HAP-1 (cell line): Measurements from ENCODE around the gene CDC42SE1.
"Not testable (repeated sequence)": the region's sequence is repeated elsewhere in the genome, so short reads cannot be mapped to it uniquely, and the experiment has no call there.

Experiments
- DNase-seq, 2 experiments: peaks; one replicate each; pipeline ENCODE4 v3.0.0-alpha.2; 2016 to 2020; ENCODE audit warnings: low spot score in 2 of 2
- H3K27me3 ChIP-seq: fragments of 250-450 bp; sonication (Bioruptor Pico); 2 replicates; pipeline ENCODE4 v1.5.1; 2020; ENCODE audit warnings: low read depth, mild to moderate bottlenecking, moderate library complexity
- H3K36me3 ChIP-seq: fragments of 250-450 bp; sonication (Bioruptor Pico); replicated peaks from 2 replicates; pipeline ENCODE4 v1.5.1; 2020; ENCODE audit warnings: mild to moderate bottlenecking
- H3K4me1 ChIP-seq: fragments of 250-450 bp; sonication (Bioruptor Pico); 2 replicates; pipeline ENCODE4 v1.5.1; 2020; ENCODE audit warnings: mild to moderate bottlenecking
- H3K4me3 ChIP-seq: fragments of 250-450 bp; sonication (Bioruptor Pico); 2 replicates; pipeline ENCODE4 v1.5.1; 2020; ENCODE audit warnings: mild to moderate bottlenecking, moderate library complexity
- H3K9me3 ChIP-seq: fragments of 250-450 bp; sonication (Bioruptor Pico); 2 replicates; pipeline ENCODE4 v1.5.1; 2020; ENCODE audit warnings: mild to moderate bottlenecking, moderate library complexity
- in situ Hi-C: fragments of 300-500 bp; cut with MboI; formaldehyde crosslinking; loops from 3 replicates; pipeline ENCODE4 v1.14.3; 2020; ENCODE audit warnings: low sequenced_read_pairs, inconsistent platforms, mixed read lengths

The CDC42SE1 gene, protein sequence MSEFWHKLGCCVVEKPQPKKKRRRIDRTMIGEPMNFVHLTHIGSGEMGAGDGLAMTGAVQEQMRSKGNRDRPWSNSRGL

GRCh38 chr1:151059109-151060006 lies at the start of gene CDC42SE1:
Gene CDC42SE1 (minus strand): TSS chr1:151059622. CDS start chr1:151055730, 3,892 bp downstream.
- H3K27me3 ChIP-seq = no peaks in the 10 kb centered on the region
- H3K36me3 ChIP-seq = peaks cover 32% of the 10 kb centered on the region
- in situ Hi-C loops = no loop called here
- peaks cover 19% of the 10 kb centered on the region for H3K4me1 ChIP-seq
- peak; percentile 90 to 91 for DNase-seq
- H3K4me3 ChIP-seq = peak within 1 kb of the TSS; percentile 97
- no peaks in the 10 kb centered on the region for H3K9me3 ChIP-seq

- no peaks in the 10 kb centered on the region for H3K36me3 ChIP-seq
- in situ Hi-C loops = no loop called here
- no peak for DNase-seq
- H3K9me3 ChIP-seq = no peaks in the 10 kb centered on the region
- no peaks in the 10 kb centered on the region for H3K27me3 ChIP-seq
- H3K4me1 ChIP-seq = no peaks in the 10 kb centered on the region
- H3K4me3 ChIP-seq = no peak overlapping the region
These were observed 48.9 kb upstream of the CDC42SE1 start for GRCh38 chr1:151108331-151108730.

DNA sequence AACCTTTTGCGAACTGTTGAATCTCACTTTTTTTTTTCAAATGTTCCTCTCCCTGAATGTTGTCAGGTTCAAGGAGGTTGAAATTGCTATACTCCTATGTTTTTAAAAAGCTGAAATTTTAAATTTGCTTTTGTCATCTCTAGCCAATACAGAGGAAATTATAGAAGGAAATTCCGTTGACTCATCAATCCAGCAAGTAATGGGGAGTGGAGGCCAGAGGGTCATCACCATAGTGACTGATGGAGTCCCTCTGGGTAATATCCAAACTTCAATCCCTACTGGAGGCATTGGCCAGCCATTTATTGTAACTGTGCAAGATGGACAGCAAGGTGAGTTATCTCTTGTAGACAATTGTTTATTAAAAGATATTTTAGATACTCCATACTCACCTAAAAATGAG lies 47.5 kb upstream of the CDC42SE1 start:
- no peaks in the 10 kb centered on the region for H3K36me3 ChIP-seq
- no peak overlapping the region for H3K4me3 ChIP-seq
- H3K27me3 ChIP-seq = no peaks in the 10 kb centered on the region
- in situ Hi-C loops = no loop called here
- DNase-seq = no peak
- H3K9me3 ChIP-seq = no peaks in the 10 kb centered on the region
- H3K4me1 ChIP-seq = no peaks in the 10 kb centered on the region

DNA sequence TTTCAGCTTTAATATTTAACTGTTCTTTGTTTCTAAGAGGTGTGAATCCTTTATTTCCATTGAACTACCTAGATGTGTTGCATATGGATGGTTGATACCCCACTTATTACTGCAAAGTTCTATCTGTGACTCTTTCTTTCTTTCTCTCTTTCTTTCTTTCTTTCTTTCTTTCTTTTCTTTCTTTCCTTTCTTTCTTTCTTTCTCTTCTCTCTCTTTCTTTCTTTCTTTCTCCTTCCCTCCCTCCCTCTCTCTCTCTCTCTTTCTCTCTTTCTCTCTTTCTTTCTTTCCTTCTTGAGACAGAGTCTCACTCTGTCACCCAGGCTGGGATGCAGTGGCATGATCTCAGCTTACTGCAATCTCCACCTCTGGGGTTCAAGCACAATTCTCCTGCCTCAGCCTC lies 45.2 kb upstream of the CDC42SE1 start:
- H3K27me3 ChIP-seq = no peaks in the 10 kb centered on the region
- in situ Hi-C loops = no loop called here
- no peak overlapping the region for H3K4me3 ChIP-seq
- DNase-seq = no peak
- no peaks in the 10 kb centered on the region for H3K4me1 ChIP-seq
- no peaks in the 10 kb centered on the region for H3K9me3 ChIP-seq
- H3K36me3 ChIP-seq = no peaks in the 10 kb centered on the region

DNA sequence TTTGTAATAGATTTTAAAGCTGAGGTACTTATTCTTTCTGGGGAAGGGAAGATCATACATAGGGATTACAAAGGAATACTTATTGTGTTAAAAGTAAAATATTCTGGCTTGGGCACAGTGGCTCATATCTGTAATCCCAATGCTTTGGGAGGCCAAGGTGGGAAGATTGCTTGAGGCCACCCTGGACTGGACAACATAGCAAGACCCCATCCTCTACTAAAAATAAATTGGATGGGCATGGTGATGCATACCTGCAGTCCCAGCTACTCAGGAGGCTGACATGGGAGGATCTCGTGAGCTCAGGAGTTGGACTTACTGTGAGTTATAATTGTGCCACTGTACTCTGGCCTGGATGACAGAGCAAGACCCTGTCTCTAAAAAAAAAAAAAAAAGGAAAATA lies 38.7 kb upstream of the CDC42SE1 start:
- no peaks in the 10 kb centered on the region for H3K36me3 ChIP-seq
- H3K4me3 ChIP-seq = no peak overlapping the region
- no peaks in the 10 kb centered on the region for H3K4me1 ChIP-seq
- H3K27me3 ChIP-seq = no peaks in the 10 kb centered on the region
- no peak for DNase-seq
- in situ Hi-C loops = no loop called here
- H3K9me3 ChIP-seq = no peaks in the 10 kb centered on the region

GRCh38 chr1:151097426-151097825 lies 38.0 kb upstream of the CDC42SE1 start:
- in situ Hi-C loops, H3K4me1 ChIP-seq, DNase-seq, H3K4me3 ChIP-seq, H3K36me3 ChIP-seq, H3K9me3 ChIP-seq, H3K27me3 ChIP-seq: not testable (repeated sequence)

- DNase-seq = no peak
- H3K27me3 ChIP-seq = no peaks in the 10 kb centered on the region
- no peaks in the 10 kb centered on the region for H3K36me3 ChIP-seq
- H3K9me3 ChIP-seq = no peaks in the 10 kb centered on the region
- in situ Hi-C loops = no loop called here
- H3K4me3 ChIP-seq = no peak overlapping the region
- peaks cover 6% of the 10 kb centered on the region for H3K4me1 ChIP-seq
These were observed 26.6 kb upstream of the CDC42SE1 start for GRCh38 chr1:151085953-151086559.

- in situ Hi-C loops = no loop called here
- Histone ChIP-seq H3K9me3 (no peaks in the 10 kb centered on the region), H3K4me3 (no peak overlapping the region), H3K27me3 (no peaks in the 10 kb centered on the region), H3K36me3 (no peaks in the 10 kb centered on the region), H3K4me1 (peaks cover 13% of the 10 kb centered on the region)
- peak in 1 of 2 experiments; percentile 52 for DNase-seq
These were observed 12.8 kb upstream of the CDC42SE1 start for GRCh38 chr1:151072224-151072623.

GRCh38 chr1:151070474-151071276 lies 11.3 kb upstream of the CDC42SE1 start, which contains the start of gene GABPB2:
Gene GABPB2 (plus strand): TSS chr1:151070761. CDS start chr1:151088190, 17,429 bp downstream.
- peaks cover 13% of the 10 kb centered on the region for H3K4me1 ChIP-seq
- peaks cover 5% of the 10 kb centered on the region; the same call in 1 of the 2 replicates for H3K36me3 ChIP-seq
- no peaks in the 10 kb centered on the region for H3K27me3 ChIP-seq
- H3K4me3 ChIP-seq = peak within 1 kb of the TSS; percentile 55
- in situ Hi-C loops = no loop called here
- H3K9me3 ChIP-seq = no peaks in the 10 kb centered on the region
- DNase-seq = peak; percentile 91 to 95

GRCh38 chr1:151069103-151069486 lies 9.7 kb upstream of the CDC42SE1 start:
- peaks cover 13% of the 10 kb centered on the region for H3K4me1 ChIP-seq
- in situ Hi-C loops = no loop called here
- H3K9me3 ChIP-seq = no peaks in the 10 kb centered on the region
- no peak overlapping the region for H3K4me3 ChIP-seq
- H3K27me3 ChIP-seq = no peaks in the 10 kb centered on the region
- peaks cover 10% of the 10 kb centered on the region for H3K36me3 ChIP-seq
- DNase-seq = no peak

DNA sequence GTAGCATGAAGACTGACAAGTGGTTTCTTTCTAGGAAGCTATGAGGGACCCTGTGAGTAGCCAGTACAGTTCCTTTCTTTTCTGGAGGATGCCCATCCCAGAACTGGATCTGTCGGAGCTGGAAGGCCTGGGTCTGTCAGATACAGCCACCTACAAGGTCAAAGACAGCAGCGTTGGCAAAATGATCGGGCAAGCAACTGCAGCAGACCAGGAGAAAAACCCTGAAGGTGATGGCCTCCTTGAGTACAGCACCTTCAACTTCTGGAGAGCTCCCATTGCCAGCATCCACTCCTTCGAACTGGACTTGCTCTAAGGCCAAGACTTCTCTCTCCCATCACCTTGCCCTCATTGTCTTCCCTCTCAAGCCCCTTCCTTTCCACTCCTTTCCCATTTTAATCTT lies 7.8 kb upstream of the CDC42SE1 start:
- peaks cover 13% of the 10 kb centered on the region for H3K36me3 ChIP-seq
- DNase-seq = no peak
- H3K9me3 ChIP-seq = no peaks in the 10 kb centered on the region
- in situ Hi-C loops = no loop called here
- peaks cover 13% of the 10 kb centered on the region for H3K4me1 ChIP-seq
- no peaks in the 10 kb centered on the region for H3K27me3 ChIP-seq
- H3K4me3 ChIP-seq = no peak overlapping the region

DNA sequence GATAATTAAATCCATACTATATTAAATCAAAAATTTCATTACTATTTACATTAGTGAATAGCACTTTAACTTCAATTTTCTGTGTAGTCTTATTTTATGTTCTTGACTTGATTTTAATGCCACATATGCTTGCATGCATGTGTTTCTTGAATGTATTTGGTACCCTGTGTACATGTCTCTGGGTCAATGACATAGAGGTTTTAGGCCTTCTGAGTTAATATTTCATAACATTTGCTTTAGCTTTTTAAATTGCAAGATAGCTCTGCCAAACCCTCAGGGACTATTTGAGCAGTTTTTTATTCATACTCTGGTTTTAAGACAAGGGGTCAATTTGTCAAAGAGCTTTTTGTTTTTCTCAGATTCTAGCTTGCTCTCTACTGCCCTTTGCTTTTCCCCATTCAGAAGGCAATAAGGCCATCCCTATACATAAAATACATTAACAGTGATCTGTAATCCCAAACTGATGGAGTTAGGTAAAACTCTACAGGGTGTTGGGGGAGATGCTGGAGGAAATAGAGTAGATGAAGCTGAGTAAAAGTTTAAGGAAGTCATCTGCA lies 5.7 kb upstream of the CDC42SE1 start:
- no peak overlapping the region for H3K4me3 ChIP-seq
- no peaks in the 10 kb centered on the region for H3K9me3 ChIP-seq
- in situ Hi-C loops = no loop called here
- peaks cover 13% of the 10 kb centered on the region for H3K36me3 ChIP-seq
- no peaks in the 10 kb centered on the region for H3K27me3 ChIP-seq
- DNase-seq = no peak
- peaks cover 8% of the 10 kb centered on the region for H3K4me1 ChIP-seq

GRCh38 chr1:151062741-151063371 lies 3.4 kb upstream of the CDC42SE1 start:
- Histone ChIP-seq H3K27me3 (no peaks in the 10 kb centered on the region), H3K4me1 (peaks cover 9% of the 10 kb centered on the region), H3K36me3 (peaks cover 15% of the 10 kb centered on the region), H3K9me3 (no peaks in the 10 kb centered on the region), H3K4me3 (no peak overlapping the region)
- DNase-seq = no peak
- in situ Hi-C loops = no loop called here
